ENCODE results near the gene PRKCA. TPM values are rescaled to one million over a fixed set of nuclear protein-coding genes. Genes with fewer than 3 reads are reported as not detected.

PRKCA gene
- total and polyA plus RNA-seq, 9 of the 15 experiments (the other 6 are each of a cell fraction or from before 2014, with no cell fraction given) = 3.2 to 33.0 (median 17.8) TPM

DNA sequence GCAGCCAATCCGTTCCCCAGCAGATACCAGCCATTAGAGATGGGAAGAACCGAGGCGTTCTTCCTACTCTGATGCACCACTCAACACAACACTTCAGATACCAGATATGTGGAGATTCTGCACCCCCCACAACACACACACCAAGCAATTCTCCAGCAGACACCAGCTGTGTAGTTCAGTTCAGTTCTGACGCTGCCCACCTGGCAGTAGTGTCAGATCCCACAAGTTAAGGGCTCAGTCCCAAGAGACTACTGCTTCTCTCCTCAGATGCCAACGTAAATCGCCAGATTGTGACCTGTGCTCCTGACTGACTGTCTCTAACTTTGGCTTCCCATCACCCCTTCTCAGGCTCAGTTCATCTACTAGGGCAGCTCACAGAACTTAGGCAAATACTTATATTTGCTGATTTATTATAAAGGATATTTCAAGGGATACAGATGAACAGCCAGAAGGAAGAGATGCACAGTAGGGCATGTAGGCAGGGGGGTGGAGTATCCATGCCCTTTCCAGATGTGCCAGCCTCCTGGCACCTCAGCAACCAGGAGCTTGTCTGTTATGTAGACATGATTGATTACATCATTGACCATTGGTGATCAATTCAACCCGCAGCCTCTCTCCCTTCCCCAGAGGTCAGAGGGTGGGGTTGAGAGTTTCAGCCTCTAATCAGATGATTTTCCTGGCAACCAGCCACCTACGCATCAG is 110.6 kb downstream of the PRKCA start:
- FAIRE-seq (no peak), DNase-seq (ENCODE audit: extremely low read depth in 1 of 4, low spot score in 3 of 4) (no peak), ATAC-seq (no peak)
- POLR2A ChIA-PET = interaction anchor here (0.6 to 1.0 kb wide), 2 partner anchors 10 to 52 kb away, joined by 3 read pairs; no protein-coding TSS in a partner anchor
- Histone ChIP-seq H3K4me3 (no peak overlapping the region), H2AFZ (ENCODE audit: low read depth, low read length) (no peak overlapping the region), H3K9ac (ENCODE audit: insufficient read depth in 1 of 2, low read depth in 2 of 2, low read length in 2 of 2) (no peak overlapping the region), H3K4me2 (ENCODE audit: insufficient read depth, low read length) (no peak overlapping the region), H3K36me3 (ENCODE audit: control insufficient read depth, insufficient read depth, low read length) (no peaks in the 10 kb centered on the region), H3K27ac (ENCODE audit: extremely low read depth, low read depth, low read length) (no peak overlapping the region), H3K9me3 (replicated peaks; ENCODE audit: control insufficient read depth, insufficient read depth, low read depth, low read length) (no peaks in the 10 kb centered on the region), H4K20me1 (replicated peaks; ENCODE audit: control insufficient read depth, insufficient read depth, low read length) (peaks cover 5% of the 10 kb centered on the region; the same call in 1 of the 2 replicates), H3K9me1 (ENCODE audit: control insufficient read depth, insufficient read depth, low read length) (no peaks in the 10 kb centered on the region), H3K4me1 (replicated peaks in 1 of 2; ENCODE audit: control insufficient read depth in 2 of 2, insufficient read depth in 2 of 2, low read length in 2 of 2) (peaks cover 6 to 9% of the 10 kb centered on the region in 2 experiments; a peak in 3 of 5 replicates), H3K79me2 (ENCODE audit: control insufficient read depth, insufficient read depth, low read length) (peaks cover 15% of the 10 kb centered on the region; the same call in 2 of the 3 replicates), H3K27me3 (ENCODE audit: control insufficient read depth in 2 of 2, insufficient read depth in 2 of 2, low read length in 2 of 2) (no peaks in the 10 kb centered on the region)
- WGBS (ENCODE audit: insufficient coverage, low coverage, missing lambda C conversion rate) = 75% methylated on average over 6 of the region's 8 CpGs
- CTCF ChIA-PET (ENCODE audit: low intra/inter-chr PET ratio) = no interaction called here
- no TSS peak for BruUV-seq (replicated peaks)
- TF ChIP-seq NFIC (IDR thresholded peaks at IDR 0.05) = peak; percentile 29; the same call in 1 of the 2 replicates
- TF ChIP-seq MTA2 (IDR thresholded peaks at IDR 0.05; ENCODE audit: low read depth) = no peak
- TF ChIP-seq, protein P1, sequence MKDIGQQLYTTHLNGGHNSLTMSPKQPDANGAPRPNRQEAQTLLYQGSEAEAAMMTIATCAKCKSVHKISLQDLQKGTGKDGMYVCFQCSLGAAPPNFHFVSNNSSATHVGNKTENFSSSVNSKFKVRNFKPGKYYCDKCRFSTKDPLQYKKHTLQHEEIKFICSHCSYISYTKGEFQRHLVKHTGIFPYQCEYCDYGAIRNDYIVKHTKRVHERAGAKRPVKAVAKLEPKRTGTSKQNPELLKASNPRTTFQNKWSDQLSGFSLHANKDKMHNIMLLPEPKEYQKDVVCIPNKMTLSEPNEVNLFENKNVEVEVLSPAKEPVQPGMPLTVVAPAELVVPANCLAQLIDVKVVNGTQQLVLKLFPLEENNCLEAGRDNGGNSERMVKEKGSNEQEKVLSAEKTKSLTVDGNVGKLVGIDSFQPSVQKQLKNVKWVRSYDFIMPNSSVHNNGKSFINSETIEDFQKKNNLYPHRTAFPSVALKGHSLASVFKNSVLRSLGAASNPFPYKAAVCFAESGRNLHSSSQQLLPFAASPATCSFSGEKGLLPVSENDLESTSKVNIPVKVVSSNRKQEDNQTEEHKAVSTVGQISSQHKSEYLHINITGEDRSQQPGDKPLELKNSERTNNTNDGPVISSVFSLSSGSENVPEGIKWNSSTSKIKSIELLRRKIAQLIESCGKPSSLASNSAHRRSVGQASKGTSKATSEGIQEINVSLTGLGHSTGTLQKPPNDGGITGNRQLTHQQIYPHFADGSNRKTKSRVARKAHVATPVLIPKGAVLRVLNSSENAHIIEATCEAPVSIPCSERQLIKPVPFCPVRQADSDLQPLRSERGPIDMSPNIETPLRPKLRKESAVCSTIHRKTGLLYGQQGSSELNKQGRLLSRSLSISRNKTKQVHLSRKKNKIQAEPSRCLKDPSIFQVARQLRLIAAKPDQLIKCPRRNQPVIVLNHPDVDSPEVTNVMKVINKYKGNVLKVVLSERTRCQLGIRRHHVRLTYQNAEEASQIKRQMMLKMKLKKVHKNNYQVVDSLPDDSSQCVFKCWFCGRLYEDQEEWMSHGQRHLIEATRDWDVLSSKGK (CRISPR knock-in tag; IDR thresholded peaks at IDR 0.05) = no peak
- intact Hi-C loops (cut with micrococcal nuclease) = no loop called here
- in situ Hi-C loops (cut with MboI) = no loop called here

Measured in K562 (cell line).